ENCODE data around the gene MED8. TPM values are rescaled to one million over a fixed set of nuclear protein-coding genes. Genes with fewer than 3 reads are reported as not detected.

The MED8 gene
- total RNA-seq, 1 donor from 2014 or later: 83.2 TPM

GRCh38 chr1:43367904-43368645, 21.5 kb downstream of the MED8 start, which contains the start of gene ELOVL1:
TSS of gene ELOVL1 (minus strand) at chr1:43368011. CDS start at chr1:43365609, 2,402 bp downstream.
- FAIRE-seq (no peak), DNase-seq (ENCODE audit: low read depth) (peak; percentile 88)
- peaks cover 26% of the 10 kb centered on the region for H3K36me3 ChIP-seq (ENCODE audit: control insufficient read depth, insufficient read depth, low read length)

DNA sequence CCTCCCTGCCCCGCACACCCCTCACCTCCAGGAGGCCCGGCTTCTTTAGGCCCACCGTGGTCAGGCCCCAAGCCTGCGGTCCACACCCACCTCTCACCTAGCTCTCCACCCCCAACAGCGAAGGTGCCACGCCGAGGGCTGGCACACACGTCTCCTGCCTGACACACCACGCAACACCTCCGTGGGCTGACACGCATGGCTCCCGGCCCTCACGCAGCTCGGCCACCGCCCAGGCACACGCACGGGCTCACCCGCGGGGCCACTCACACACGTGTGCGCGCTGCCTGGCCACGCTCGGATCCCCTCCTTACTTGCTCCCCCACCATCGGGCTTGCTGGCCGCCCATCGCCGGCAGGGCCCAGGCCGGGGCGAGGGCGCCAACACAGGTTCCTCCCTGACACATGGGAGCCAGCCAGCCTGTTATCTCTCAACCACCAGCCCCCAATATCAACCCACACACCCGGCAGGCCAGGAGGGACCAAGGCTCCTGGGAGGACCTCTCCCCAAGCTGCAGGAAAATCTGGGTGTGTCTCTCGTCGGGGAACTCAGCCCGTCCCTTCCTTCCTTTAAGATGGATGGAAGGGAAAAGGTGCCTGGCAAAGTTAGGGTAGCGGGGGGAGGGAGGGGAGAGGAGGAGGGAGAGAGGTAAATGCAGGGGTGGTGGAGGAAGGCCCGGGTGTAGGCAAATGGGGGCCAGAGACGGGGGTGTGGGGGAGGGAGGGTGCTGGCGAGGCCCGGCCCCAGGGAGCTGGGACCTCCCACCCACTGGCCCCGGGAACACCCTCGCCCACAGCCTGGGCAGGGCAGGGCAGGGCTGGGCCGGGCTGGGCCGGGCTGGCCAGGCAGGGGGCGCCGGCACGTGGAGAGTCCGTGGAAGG, 22.3 kb downstream of the MED8 start:
- Histone ChIP-seq H3K4me3 (ENCODE audit: low read depth, low read length) (peak overlapping the region; percentile 74), H3K36me3 (ENCODE audit: control insufficient read depth, insufficient read depth, low read length) (peaks cover 27% of the 10 kb centered on the region), H3K27me3 (ENCODE audit: control insufficient read depth, insufficient read depth, low read length) (no peaks in the 10 kb centered on the region)
- FAIRE-seq (no peak), DNase-seq (ENCODE audit: low read depth) (peak; percentile 61)
- TF ChIP-seq CTCF (IDR thresholded peaks at IDR 0.05; ENCODE audit: insufficient read depth, low read length, severe bottlenecking): peak; percentile 3

More at GRCh38 chr1:43367904-43368645, 21.5 kb downstream of the MED8 start, which contains the start of gene ELOVL1:
- no peaks in the 10 kb centered on the region for H3K27me3 ChIP-seq (ENCODE audit: control insufficient read depth, insufficient read depth, low read length)
- peak; percentile 41 for TF ChIP-seq CTCF (IDR thresholded peaks at IDR 0.05; ENCODE audit: insufficient read depth, low read length, severe bottlenecking)
- H3K4me3 ChIP-seq (ENCODE audit: low read depth, low read length): peak within 1 kb of the TSS; percentile 74

DNA sequence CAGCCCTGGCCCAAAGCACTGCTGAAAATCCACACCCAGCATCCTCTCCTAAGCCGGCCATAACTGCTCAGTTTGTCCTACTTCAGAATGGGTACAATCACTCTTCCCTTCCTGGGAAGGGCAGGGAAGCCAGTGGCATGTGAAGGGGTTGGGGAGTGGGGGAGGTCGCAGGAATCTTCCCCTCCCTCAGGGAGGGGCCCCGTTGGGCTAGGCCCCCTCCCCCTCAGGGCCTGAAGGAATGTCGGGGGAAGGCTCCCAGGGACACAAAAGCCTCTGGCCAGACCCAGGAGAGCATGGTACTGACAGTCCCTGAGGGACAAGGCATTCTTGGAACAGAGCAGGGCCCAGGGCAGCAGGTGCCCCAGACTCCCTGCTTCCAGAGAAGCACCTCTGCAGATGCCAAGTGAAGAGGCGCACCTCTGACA, 23.0 kb downstream of the MED8 start:
- Histone ChIP-seq H3K36me3 (ENCODE audit: control insufficient read depth, insufficient read depth, low read length) (peaks cover 30% of the 10 kb centered on the region), H3K4me3 (ENCODE audit: low read depth, low read length) (peak overlapping the region; percentile 74), H3K27me3 (ENCODE audit: control insufficient read depth, insufficient read depth, low read length) (no peaks in the 10 kb centered on the region)
- FAIRE-seq (peak; percentile 32), DNase-seq (ENCODE audit: low read depth) (no peak)
- no peak for TF ChIP-seq CTCF (IDR thresholded peaks at IDR 0.05; ENCODE audit: insufficient read depth, low read length, severe bottlenecking)

GRCh38 chr1:43366179-43366578, 23.4 kb downstream of the MED8 start:
- DNase-seq (ENCODE audit: low read depth): peak; percentile 46
- no peak for TF ChIP-seq CTCF (IDR thresholded peaks at IDR 0.05; ENCODE audit: insufficient read depth, low read length, severe bottlenecking)
- H3K27me3 ChIP-seq (ENCODE audit: control insufficient read depth, insufficient read depth, low read length): no peaks in the 10 kb centered on the region
- no peak for FAIRE-seq
- H3K36me3 ChIP-seq (ENCODE audit: control insufficient read depth, insufficient read depth, low read length): peaks cover 30% of the 10 kb centered on the region
- H3K4me3 ChIP-seq (ENCODE audit: low read depth, low read length): peak overlapping the region; percentile 74

- H3K4me3 ChIP-seq (ENCODE audit: low read depth, low read length): peak overlapping the region; percentile 74
- peaks cover 30% of the 10 kb centered on the region for H3K36me3 ChIP-seq (ENCODE audit: control insufficient read depth, insufficient read depth, low read length)
- TF ChIP-seq CTCF (IDR thresholded peaks at IDR 0.05; ENCODE audit: insufficient read depth, low read length, severe bottlenecking): no peak
- FAIRE-seq (no peak), DNase-seq (ENCODE audit: low read depth) (no peak)
- no peaks in the 10 kb centered on the region for H3K27me3 ChIP-seq (ENCODE audit: control insufficient read depth, insufficient read depth, low read length)
Observed at GRCh38 chr1:43365678-43366077, 23.9 kb downstream of the MED8 start.
